Dendritic cell treated with granulocyte-macrophage colony-stimulating factor and Interleukin-4, amounts not matched to agents 40 ng/mL and 50 ng/mL, for 4 days (primary cell): ENCODE results near the gene BTBD7.

Source experiments
- H3K27ac Mint-ChIP-seq: one replicate; pipeline ENCODE4 v1.8.0; 2022; ENCODE audit warnings: mild to moderate bottlenecking, mixed read lengths
- H3K27me3 Mint-ChIP-seq: one replicate; pipeline ENCODE4 v1.8.0; 2022; ENCODE audit warnings: mild to moderate bottlenecking, mixed read lengths
- H3K36me3 Mint-ChIP-seq: one replicate; pipeline ENCODE4 v1.8.0; 2022; ENCODE audit warnings: low read depth, mixed read lengths
- H3K4me1 Mint-ChIP-seq: one replicate; pipeline ENCODE4 v1.8.0; 2022; ENCODE audit warnings: low read depth, mixed read lengths
- H3K4me3 Mint-ChIP-seq: one replicate; pipeline ENCODE4 v1.8.0; 2022; ENCODE audit warnings: mild to moderate bottlenecking, moderate library complexity, mixed read lengths
- H3K9me3 Mint-ChIP-seq: one replicate; pipeline ENCODE4 v1.8.0; 2022; ENCODE audit warnings: mixed read lengths
- intact Hi-C: fragments of 100-400 bp; cut with micrococcal nuclease; formaldehyde crosslinking; loops from one replicate; pipeline ENCODE4 v1.15.0; 2022

BTBD7 gene

DNA sequence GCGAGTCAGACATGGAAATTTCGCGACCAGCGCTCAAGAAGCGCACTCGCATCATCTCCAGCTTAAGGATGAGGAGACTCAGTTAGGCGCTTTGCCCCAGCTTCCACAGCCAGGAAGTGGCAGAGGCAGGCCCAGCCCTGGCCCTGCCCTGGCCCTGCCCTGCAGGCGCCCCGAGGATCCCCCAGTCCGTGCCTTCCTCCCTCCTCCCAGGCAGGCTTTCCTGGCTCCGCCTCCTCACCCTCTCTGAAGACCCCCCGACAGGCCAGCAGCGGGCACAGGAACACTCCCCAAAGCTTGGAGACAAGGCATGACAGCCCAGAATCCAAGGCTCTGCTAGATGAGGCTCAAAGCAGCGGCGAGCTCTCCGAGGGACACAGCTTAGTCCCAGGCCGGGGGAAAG, 100.7 kb downstream of the BTBD7 start:
- H3K9me3 Mint-ChIP-seq: no peaks in the 10 kb centered on the region
- peaks cover 44% of the 10 kb centered on the region for H3K27me3 Mint-ChIP-seq
- H3K4me3 Mint-ChIP-seq: no peak overlapping the region
- peaks cover 24% of the 10 kb centered on the region for H3K36me3 Mint-ChIP-seq
- intact Hi-C loops: loop anchor here (5.0 kb wide), 1 partner anchor 310 kb away; no protein-coding TSS in a partner anchor
- peaks cover 10% of the 10 kb centered on the region for H3K4me1 Mint-ChIP-seq
- H3K27ac Mint-ChIP-seq: no peak overlapping the region

DNA sequence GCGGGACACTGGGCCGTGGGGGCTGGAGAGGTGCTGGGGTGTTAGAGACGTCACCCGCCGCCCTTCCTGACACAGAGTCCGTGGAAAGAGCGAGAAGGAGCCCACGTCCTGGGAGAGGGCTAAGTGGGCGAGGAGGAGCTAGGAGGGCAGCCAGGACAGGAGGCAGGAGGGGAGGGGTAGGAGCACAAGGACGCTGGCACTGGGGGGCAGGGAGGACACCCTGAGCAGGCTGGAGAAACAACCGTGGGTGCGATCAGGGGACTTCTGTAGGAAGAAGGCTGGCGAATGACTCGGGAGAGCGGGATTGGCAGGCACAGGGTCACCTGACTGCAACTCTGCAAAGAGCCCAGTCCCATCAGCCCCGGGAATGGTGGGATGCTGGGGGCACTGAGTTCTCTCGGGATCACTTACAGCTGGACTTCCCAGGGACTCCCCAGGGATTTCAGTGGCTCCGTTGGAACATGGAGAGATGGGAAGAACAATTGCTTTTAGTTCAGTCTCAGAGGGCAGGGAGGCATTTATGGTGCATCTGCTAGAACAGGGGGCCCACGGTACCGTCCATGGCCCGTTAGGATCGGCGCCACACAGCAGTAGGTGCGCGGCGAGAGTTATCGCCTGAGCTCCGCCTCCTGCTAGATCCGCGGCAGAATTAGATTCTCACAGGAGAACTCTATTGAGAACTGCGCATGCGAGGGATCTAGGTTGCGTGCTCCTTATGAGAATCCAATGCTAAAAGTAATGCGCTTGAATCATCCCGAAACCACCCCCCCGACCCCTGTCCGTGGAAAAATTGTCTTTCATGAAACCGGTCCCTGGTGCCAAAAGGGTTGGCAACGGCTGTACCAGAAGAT, 101.5 kb downstream of the BTBD7 start:
- intact Hi-C loops: loop anchor here (5.0 kb wide), 1 partner anchor 311 kb away; no protein-coding TSS in a partner anchor
- peaks cover 32% of the 10 kb centered on the region for H3K36me3 Mint-ChIP-seq
- no peak overlapping the region for H3K27ac Mint-ChIP-seq
- H3K4me1 Mint-ChIP-seq: peaks cover 10% of the 10 kb centered on the region
- H3K27me3 Mint-ChIP-seq: peaks cover 44% of the 10 kb centered on the region
- H3K9me3 Mint-ChIP-seq: no peaks in the 10 kb centered on the region
- H3K4me3 Mint-ChIP-seq: peak overlapping the region; percentile 50

DNA sequence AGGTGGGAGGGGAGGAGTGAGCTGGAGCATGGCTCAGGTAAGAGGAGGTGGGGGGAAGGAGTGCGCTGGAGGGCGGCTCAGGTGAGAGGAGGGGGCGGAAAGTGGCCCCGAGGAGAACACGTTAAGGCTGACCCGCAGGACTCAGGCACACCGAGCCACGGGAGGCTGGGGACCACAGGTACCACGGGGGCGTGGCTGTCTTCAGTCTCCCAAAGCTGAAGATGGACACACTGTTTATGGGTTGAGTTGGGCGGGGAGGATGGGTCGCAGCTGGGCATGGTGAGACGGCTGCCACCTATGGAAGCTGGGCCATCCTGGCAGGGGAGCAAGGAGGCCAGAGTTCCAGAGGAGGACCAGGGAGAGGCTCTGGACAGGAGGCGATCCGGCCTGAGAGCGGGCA, 102.3 kb downstream of the BTBD7 start:
- no peak overlapping the region for H3K4me3 Mint-ChIP-seq
- H3K27me3 Mint-ChIP-seq: peaks cover 44% of the 10 kb centered on the region
- H3K4me1 Mint-ChIP-seq: peaks cover 10% of the 10 kb centered on the region
- intact Hi-C loops: loop anchor here (5.0 kb wide), 1 partner anchor 312 kb away; no protein-coding TSS in a partner anchor
- no peak overlapping the region for H3K27ac Mint-ChIP-seq
- peaks cover 39% of the 10 kb centered on the region for H3K36me3 Mint-ChIP-seq
- H3K9me3 Mint-ChIP-seq: no peaks in the 10 kb centered on the region

DNA sequence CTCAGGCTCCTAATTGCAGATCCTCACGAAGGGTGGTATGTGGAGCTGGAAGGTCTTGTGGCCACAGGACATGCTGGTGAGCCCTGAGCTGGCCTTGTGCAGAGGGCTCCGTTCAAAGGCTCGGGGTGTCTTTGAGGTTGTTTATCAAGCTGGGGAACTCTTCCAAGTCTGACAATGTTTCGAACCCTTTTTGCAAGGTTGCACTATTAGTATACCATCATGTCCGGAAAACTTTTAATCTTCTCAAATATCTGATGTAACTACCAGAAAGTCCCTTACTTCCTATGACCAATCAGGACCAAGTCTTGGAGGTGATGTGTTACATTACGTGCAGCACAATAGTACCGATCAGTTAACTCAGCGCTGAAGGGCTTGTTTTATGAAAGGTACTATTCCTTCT, 104.3 kb downstream of the BTBD7 start:
- Mint-ChIP-seq H3K27ac (no peak overlapping the region), H3K27me3 (peaks cover 31% of the 10 kb centered on the region), H3K9me3 (no peaks in the 10 kb centered on the region), H3K4me1 (peaks cover 10% of the 10 kb centered on the region), H3K4me3 (no peak overlapping the region), H3K36me3 (peaks cover 55% of the 10 kb centered on the region)
- intact Hi-C loops: no loop called here

GRCh38 chr14:93223565-93223964, 109.3 kb downstream of the BTBD7 start:
- Mint-ChIP-seq H3K36me3 (peaks cover 92% of the 10 kb centered on the region), H3K27ac (no peak overlapping the region)

DNA sequence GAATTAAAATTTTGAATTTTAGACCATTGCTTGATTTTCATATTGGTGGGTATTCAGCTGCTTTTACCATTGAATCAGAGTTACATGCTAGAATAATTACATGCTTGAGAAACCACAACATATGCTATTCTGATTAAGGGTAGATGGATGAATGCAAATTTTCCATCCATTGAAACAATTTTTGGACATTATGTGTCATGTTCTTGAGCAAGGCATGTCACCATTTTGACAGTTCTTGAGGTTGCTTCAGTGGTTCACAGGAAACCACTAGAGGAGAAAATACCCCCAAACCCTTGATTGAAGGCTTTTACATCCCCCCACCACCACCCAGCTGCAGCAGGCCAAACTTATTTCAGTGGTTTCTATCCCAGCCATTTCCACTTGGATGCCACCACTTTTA, 112.3 kb downstream of the BTBD7 start:
- H3K4me3 Mint-ChIP-seq: no peak overlapping the region
- H3K36me3 Mint-ChIP-seq: peaks cover 96% of the 10 kb centered on the region
- H3K4me1 Mint-ChIP-seq: no peaks in the 10 kb centered on the region
- H3K9me3 Mint-ChIP-seq: no peaks in the 10 kb centered on the region
- H3K27ac Mint-ChIP-seq: no peak overlapping the region
- H3K27me3 Mint-ChIP-seq: no peaks in the 10 kb centered on the region
- intact Hi-C loops: no loop called here

More at GRCh38 chr14:93223565-93223964, 109.3 kb downstream of the BTBD7 start:
- H3K4me1 Mint-ChIP-seq: no peaks in the 10 kb centered on the region
- H3K27me3 Mint-ChIP-seq: no peaks in the 10 kb centered on the region
- intact Hi-C loops: no loop called here
- no peak overlapping the region for H3K4me3 Mint-ChIP-seq
- no peaks in the 10 kb centered on the region for H3K9me3 Mint-ChIP-seq

GRCh38 chr14:93219103-93219726, 113.6 kb downstream of the BTBD7 start:
- H3K9me3 Mint-ChIP-seq: no peaks in the 10 kb centered on the region
- intact Hi-C loops: no loop called here
- H3K4me1 Mint-ChIP-seq: no peaks in the 10 kb centered on the region
- no peak overlapping the region for H3K27ac Mint-ChIP-seq
- no peaks in the 10 kb centered on the region for H3K27me3 Mint-ChIP-seq
- no peak overlapping the region for H3K4me3 Mint-ChIP-seq
- peaks cover 92% of the 10 kb centered on the region for H3K36me3 Mint-ChIP-seq

DNA sequence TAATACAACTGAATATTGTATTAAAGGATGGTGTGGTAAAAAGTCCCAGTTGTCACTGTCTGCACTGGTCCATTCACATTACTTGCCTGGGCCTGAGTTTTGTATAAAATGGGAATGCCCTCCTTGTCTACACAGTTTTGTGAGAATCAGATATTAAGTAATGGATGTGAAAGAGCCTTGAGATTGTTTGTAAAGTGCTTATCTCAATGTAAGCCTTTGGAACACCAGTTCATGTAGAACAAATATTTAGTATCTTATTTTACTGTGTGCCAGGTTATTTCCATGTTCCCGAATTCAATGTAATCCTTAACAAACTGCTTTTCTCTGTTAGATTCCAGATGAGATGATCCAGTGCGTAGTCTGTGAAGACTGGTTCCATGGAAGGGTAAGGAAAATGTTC, 118.2 kb downstream of the BTBD7 start:
- intact Hi-C loops: no loop called here
- peaks cover 81% of the 10 kb centered on the region for H3K36me3 Mint-ChIP-seq
- H3K4me1 Mint-ChIP-seq: no peaks in the 10 kb centered on the region
- no peak overlapping the region for H3K27ac Mint-ChIP-seq
- no peaks in the 10 kb centered on the region for H3K27me3 Mint-ChIP-seq
- H3K4me3 Mint-ChIP-seq: no peak overlapping the region
- H3K9me3 Mint-ChIP-seq: no peaks in the 10 kb centered on the region

DNA sequence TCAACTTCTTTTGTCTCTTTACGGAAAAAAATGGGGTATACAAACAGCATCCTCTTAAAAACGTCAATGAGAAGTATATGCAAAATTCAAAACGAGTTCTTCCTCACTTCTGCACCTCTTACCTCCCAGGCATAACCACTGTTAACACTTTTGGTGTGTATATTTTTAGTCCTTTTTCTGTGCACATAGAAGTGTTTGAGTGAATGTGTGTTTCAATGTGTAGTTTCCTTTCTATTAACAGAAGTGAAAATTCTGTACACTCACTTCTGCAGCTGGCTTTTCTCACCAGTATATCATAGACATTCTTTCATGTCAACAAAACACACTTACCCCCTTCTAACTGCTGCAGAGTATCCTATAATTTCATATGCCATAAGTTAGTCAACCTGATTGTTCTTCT, 120.4 kb downstream of the BTBD7 start:
- intact Hi-C loops: no loop called here
- no peak overlapping the region for H3K4me3 Mint-ChIP-seq
- no peaks in the 10 kb centered on the region for H3K27me3 Mint-ChIP-seq
- no peaks in the 10 kb centered on the region for H3K9me3 Mint-ChIP-seq
- peaks cover 63% of the 10 kb centered on the region for H3K36me3 Mint-ChIP-seq
- no peak overlapping the region for H3K27ac Mint-ChIP-seq
- peaks cover 18% of the 10 kb centered on the region for H3K4me1 Mint-ChIP-seq

DNA sequence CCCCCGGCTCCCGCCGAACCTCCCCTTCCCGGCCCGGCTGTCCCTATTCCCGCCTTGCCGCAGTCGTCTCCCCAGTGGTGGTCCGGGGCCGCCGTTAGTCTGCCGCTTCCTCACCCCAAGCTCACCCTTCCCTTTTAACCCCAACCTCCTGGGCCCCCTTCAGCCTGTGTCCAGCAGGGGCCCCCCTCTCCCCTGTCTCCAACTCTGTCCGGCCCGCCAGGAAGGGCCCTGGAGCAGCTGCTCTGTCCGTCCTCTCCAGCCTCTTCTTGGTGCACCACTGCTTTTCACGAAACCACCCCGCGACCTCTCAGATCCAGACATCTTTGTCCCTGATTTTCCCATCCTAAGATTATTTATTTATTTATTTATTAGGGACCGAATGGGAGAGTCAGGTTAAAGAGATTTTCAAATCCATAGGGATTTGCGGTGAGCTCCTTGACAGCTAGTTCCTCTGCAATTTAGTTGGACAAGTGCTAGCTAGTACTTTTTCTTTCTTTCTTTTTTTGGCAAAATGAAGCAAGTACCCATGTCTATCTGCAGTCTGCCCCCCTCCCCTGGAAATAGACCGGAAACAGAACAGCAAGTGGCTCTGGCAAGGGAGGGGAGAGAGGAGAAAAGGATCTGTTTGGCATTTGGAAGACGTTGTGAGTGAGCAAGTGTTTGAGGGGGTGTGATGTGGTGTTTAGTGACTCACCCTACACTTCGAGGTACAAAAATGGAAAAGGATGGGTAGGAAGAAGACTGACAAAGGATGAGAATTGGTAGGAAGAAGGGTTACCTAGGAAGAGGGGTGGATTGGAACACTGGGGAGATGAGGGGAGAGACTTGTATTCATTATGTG, 125.1 kb downstream of the BTBD7 start:
- intact Hi-C loops: loop anchor here (1.0 to 5.0 kb wide), 3 partner anchors 22 to 325 kb away; partner anchors contain the start of genes BTBD7 and LYSET
- Mint-ChIP-seq H3K4me3 (peak overlapping the region; percentile 99), H3K9me3 (no peaks in the 10 kb centered on the region), H3K27me3 (no peaks in the 10 kb centered on the region), H3K27ac (peak overlapping the region; percentile 90), H3K4me1 (peaks cover 49% of the 10 kb centered on the region), H3K36me3 (peaks cover 33% of the 10 kb centered on the region)

- no peaks in the 10 kb centered on the region for H3K9me3 Mint-ChIP-seq
- peaks cover 28% of the 10 kb centered on the region for H3K36me3 Mint-ChIP-seq
- peak within 1 kb of the TSS; percentile 90 for H3K27ac Mint-ChIP-seq
Measured at GRCh38 chr14:93206793-93207467, 125.9 kb downstream of the BTBD7 start, which contains the start of the genes GON7 and UBR7. Gene GON7 (minus strand): TSS chr14:93207065. CDS start chr14:93207037, 28 bp downstream. Gene UBR7 (plus strand): TSS chr14:93207256. CDS start chr14:93207292, 36 bp downstream.

GRCh38 chr14:93201155-93201704, 131.6 kb downstream of the BTBD7 start:
- Mint-ChIP-seq H3K4me3 (no peak overlapping the region), H3K36me3 (peaks cover 14% of the 10 kb centered on the region), H3K27me3 (no peaks in the 10 kb centered on the region), H3K9me3 (no peaks in the 10 kb centered on the region), H3K27ac (no peak overlapping the region), H3K4me1 (peaks cover 26% of the 10 kb centered on the region)
- intact Hi-C loops: no loop called here

More at GRCh38 chr14:93206793-93207467, 125.9 kb downstream of the BTBD7 start, which contains the start of the genes GON7 and UBR7:
- intact Hi-C loops: loop anchor here (1.0 to 5.0 kb wide), 3 partner anchors 22 to 325 kb away; partner anchors contain the start of genes BTBD7 and LYSET
- H3K27me3 Mint-ChIP-seq: no peaks in the 10 kb centered on the region
- H3K4me3 Mint-ChIP-seq: peak within 1 kb of the TSS; percentile 99
- H3K4me1 Mint-ChIP-seq: peaks cover 49% of the 10 kb centered on the region

GRCh38 chr14:93200553-93200952, 132.3 kb downstream of the BTBD7 start:
- peaks cover 19% of the 10 kb centered on the region for H3K4me1 Mint-ChIP-seq
- H3K27ac Mint-ChIP-seq: no peak overlapping the region
- no peak overlapping the region for H3K4me3 Mint-ChIP-seq
- peaks cover 14% of the 10 kb centered on the region for H3K36me3 Mint-ChIP-seq
- no peaks in the 10 kb centered on the region for H3K27me3 Mint-ChIP-seq
- intact Hi-C loops: no loop called here
- no peaks in the 10 kb centered on the region for H3K9me3 Mint-ChIP-seq
